Spinal cord (tissue), 10 donors: ENCODE measurements around the gene PPP1R37. TPM values are rescaled to one million over a fixed set of nuclear protein-coding genes. Genes with fewer than 3 reads are reported as not detected.

Experiments
- DNase-seq, 6 donors: peaks; one replicate each; pipeline versions ENCODE4 v3.0.0 to v3.0.0-alpha.2; 2013 to 2015; ENCODE audit warnings: low spot score in 6 of 6, low read depth in 4 of 6
- H3K27ac ChIP-seq: one replicate; pipeline ENCODE4 v1.5.1; 2013; ENCODE audit warnings: low read depth, low read length, control low read depth
- H3K27me3 ChIP-seq: one replicate; pipeline ENCODE4 v1.6.1; 2013; ENCODE audit warnings: low read length; ENCODE audit not compliant: control insufficient read depth, insufficient read depth
- H3K36me3 ChIP-seq: one replicate; pipeline ENCODE4 v1.6.1; 2013; ENCODE audit warnings: low read length; ENCODE audit not compliant: control insufficient read depth, insufficient read depth
- H3K4me1 ChIP-seq: one replicate; pipeline ENCODE4 v1.6.1; 2013; ENCODE audit warnings: low read length; ENCODE audit not compliant: control insufficient read depth, insufficient read depth
- H3K4me3 ChIP-seq: one replicate; pipeline ENCODE4 v1.5.1; 2013; ENCODE audit warnings: low read depth, low read length, control low read depth
- H3K9me3 ChIP-seq: one replicate; pipeline ENCODE4 v1.6.1; 2013; ENCODE audit warnings: low read length; ENCODE audit not compliant: control insufficient read depth, insufficient read depth
- WGBS: methylation state at CpG from one replicate; pipeline ENCODE4 v1.1.5; 2013; ENCODE audit warnings: missing lambda C conversion rate; ENCODE audit not compliant: insufficient coverage; 5-methylcytosine and 5-hydroxymethylcytosine counted together
- polyA plus RNA-seq, 2 donors: library from polyadenylated mRNA; unstranded; fragments of 120-200 nt; gene quantifications; one replicate each; pipeline ENCODE4 v1.2.1, GENCODE V29; 2013; ENCODE audit not compliant: insufficient read length in 2 of 2
- total RNA-seq, 2 donors: library from RNA; depleted of rRNA in 1 of 2; stranded (reverse); fragments of 120-200 nt in 1 of 2; fragments of >200 nt in 1 of 2; gene quantifications; one replicate each; pipeline versions ENCODE4 v1.2.3 to v1.2.4, GENCODE V29; 2013 to 2014
- donor health status: healthy.

The PPP1R37 gene
- total and polyA plus RNA-seq, 4 donors, result 14.4 to 39.6 (median 31.5) TPM

DNA sequence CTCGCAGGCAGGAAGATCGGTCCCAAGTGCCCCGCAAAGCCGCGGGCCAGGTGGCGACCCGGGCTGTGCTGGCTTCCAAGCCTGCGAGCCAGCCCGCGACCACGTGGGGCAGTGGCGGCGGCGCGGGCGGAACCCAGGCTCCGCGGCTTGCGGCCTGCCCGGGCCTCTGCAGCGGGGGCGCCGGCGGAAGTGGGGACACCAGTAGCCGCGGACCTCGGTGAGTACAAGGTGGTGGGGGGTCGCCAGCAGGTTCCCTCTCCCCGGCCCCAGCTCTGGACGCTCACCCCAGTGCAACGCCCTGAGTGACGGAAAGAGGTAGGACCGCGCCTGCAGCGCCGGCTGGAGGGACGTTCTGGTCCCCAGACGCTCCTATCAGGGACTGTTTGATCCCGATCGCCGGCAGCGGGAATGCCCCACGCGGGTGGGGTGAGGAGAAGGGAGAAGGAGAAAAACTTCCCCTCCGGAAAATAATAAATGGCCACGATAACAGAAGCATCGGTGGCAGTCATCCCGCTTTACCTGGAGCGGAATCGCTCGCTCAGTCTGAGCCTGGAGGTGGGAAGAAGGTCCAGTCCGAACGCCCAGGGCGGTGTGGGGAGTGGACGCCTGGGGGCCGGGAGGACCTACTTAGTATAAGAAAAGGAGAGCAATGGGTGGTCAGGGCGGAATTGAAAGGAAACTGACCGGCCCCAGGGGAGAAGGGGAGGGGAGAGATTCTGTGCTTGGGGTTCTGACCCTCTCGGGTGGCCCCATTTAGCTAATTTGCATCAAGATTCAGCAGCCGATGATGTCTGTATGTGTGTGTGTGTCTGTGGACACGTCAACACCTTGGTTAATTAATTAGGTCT, 13.7 kb upstream of the PPP1R37 start, which contains the start of gene GEMIN7:
Gene GEMIN7 (plus strand): TSS at position 198 of the 848 bp plus-strand sequence. CDS start 10,855 bp downstream, outside the sequence.
- peak in 3 of 6 donors; percentile 64 to 89 (median 85) for DNase-seq
- WGBS, result under 1% methylated on average over 55 of the region's 61 CpGs
- H3K4me1 ChIP-seq, result peaks cover 32% of the 10 kb centered on the region
- no peaks in the 10 kb centered on the region for H3K9me3 ChIP-seq
- H3K36me3 ChIP-seq, result peaks cover 25% of the 10 kb centered on the region
- no peak within 1 kb of the TSS for H3K27ac ChIP-seq
- H3K27me3 ChIP-seq, result peaks cover 14% of the 10 kb centered on the region
- H3K4me3 ChIP-seq, result peak within 1 kb of the TSS; percentile 84

DNA sequence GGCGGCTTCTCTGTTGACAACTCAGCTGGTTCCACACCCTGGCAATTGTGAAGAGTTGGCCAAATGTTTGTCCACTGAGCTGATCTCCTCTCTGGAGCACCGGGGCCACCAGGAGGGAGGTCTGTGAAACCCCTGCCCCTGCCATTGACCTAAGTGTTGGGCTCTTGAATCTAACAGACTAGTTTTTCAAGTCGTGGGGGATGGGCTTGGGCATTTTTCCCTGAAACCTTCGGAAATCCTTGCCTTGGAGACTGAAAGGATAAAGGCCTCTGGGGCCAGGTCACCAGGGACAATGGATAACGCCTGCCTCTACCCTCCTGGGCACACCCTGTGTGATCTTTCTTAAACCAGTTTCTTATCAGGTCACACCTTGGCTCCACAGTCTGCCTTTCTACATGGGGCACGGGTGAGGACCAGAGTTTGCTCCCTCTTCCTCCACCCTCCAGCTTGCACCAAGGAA, 13.0 kb upstream of the PPP1R37 start:
- no peak for DNase-seq
- H3K27ac ChIP-seq, result no peak overlapping the region
- 1% methylated on average over 5 of the region's 6 CpGs for WGBS
- peaks cover 29% of the 10 kb centered on the region for H3K4me1 ChIP-seq
- peak overlapping the region; percentile 84 for H3K4me3 ChIP-seq
- H3K27me3 ChIP-seq, result peaks cover 13% of the 10 kb centered on the region
- H3K36me3 ChIP-seq, result peaks cover 32% of the 10 kb centered on the region
- no peaks in the 10 kb centered on the region for H3K9me3 ChIP-seq

DNA sequence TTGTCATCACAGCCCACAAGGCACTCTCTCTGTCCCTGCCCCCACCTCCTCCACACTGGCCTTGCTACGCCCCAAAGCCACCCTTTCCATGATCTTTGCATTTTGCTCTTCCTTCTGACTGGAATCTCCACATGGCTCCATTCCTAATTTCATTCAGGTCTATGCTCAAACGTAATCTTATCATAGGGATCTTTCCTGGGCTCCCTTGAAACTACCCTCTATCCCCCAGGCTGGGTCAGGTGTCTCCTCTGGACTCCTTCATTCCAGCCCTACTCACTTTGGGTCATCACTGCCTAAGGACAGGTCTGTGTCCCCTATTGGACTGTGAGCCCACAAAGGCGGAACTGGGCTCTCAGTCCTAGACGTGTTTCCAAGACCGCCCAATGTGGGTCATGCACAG, 10.8 kb upstream of the PPP1R37 start:
- Histone ChIP-seq H3K4me3 (no peak overlapping the region), H3K27ac (no peak overlapping the region), H3K27me3 (no peaks in the 10 kb centered on the region), H3K9me3 (no peaks in the 10 kb centered on the region), H3K36me3 (peaks cover 40% of the 10 kb centered on the region), H3K4me1 (peaks cover 16% of the 10 kb centered on the region)
- no peak for DNase-seq
- 95% methylated on average over 4 of the region's 5 CpGs for WGBS

DNA sequence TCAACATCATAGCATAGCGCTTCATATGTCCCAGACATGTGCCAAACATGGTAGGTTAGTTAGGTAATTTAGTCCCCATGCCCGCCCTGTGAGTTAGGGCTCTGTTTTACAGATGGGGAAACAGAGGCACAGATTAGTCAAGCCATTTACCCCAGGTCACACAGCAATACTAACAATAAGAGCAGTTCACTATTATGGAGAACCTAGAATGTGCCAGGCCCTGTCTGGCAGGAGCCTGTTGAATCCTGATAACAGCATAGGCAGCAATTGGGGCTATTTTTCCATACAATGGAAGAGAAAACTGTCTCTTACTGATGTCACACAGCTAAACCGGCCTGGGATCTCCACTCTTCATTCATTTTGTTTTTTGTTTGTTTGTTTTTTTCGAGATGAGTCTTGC, 6.5 kb upstream of the PPP1R37 start:
- Histone ChIP-seq H3K4me1 (peaks cover 16% of the 10 kb centered on the region), H3K36me3 (peaks cover 51% of the 10 kb centered on the region), H3K9me3 (no peaks in the 10 kb centered on the region), H3K4me3 (no peak overlapping the region), H3K27ac (no peak overlapping the region), H3K27me3 (no peaks in the 10 kb centered on the region)
- WGBS, result 86% methylated on average over 2 of the region's 4 CpGs
- DNase-seq, result no peak

DNA sequence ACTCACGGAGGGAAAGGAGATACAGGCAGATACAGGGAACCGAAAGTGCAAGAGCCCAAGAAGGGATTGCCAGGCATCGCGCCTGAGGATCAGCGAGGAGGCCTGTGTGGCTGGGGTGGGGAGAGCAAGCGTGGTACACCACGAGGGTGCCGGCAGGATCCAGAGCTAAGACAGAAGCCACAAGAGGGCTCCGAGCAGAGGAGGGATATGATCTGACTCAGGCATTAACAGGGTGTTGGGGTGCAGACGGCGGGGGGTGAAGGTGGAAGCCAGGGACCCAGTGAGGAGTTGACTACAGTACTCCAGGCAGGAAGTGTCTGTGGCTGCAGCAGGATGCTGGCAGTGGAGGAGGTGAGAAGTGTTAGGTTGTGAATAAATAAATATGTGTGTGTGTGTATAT, 5.4 kb upstream of the PPP1R37 start:
- WGBS, result 91% methylated on average over 11 of the region's 11 CpGs
- H3K27ac ChIP-seq, result no peak overlapping the region
- DNase-seq, result no peak
- no peaks in the 10 kb centered on the region for H3K27me3 ChIP-seq
- H3K9me3 ChIP-seq, result no peaks in the 10 kb centered on the region
- peaks cover 22% of the 10 kb centered on the region for H3K4me1 ChIP-seq
- H3K36me3 ChIP-seq, result peaks cover 40% of the 10 kb centered on the region
- no peak overlapping the region for H3K4me3 ChIP-seq

DNA sequence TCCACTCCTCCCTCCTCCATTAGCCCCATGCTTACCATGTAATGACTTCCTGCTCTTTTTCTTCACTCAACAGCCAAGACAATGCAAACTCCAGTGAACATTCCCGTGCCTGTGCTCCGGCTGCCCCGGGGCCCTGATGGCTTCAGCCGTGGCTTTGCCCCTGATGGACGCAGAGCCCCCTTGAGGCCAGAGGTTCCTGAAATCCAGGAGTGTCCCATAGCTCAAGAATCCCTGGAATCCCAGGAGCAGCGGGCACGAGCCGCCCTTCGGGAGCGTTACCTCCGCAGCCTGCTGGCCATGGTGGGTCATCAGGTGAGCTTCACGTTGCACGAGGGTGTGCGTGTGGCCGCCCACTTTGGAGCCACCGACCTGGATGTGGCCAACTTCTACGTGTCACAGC, 2.9 kb upstream of the PPP1R37 start:
- no peaks in the 10 kb centered on the region for H3K9me3 ChIP-seq
- WGBS, result 89% methylated on average over 17 of the region's 17 CpGs
- DNase-seq, result no peak

DNA sequence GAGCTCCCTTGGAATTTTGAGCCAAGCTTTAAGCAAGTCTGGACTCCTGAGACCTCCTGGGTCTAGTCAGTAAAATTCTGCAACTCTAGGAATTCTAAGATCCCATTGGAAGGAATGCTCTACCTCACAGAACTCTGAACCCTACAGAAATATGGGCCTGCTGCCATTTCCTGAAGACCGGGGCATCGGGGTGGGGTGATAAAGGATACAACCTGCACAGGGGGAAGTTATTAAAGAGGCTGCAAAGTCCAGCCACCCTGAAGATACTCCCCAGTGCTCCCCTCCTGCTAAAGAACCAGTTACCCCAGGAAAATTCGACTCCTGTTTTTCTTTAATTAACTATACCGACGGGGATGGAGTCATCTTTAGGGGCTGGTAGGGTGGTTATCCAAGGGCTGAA, 2.4 kb upstream of the PPP1R37 start:
- peak overlapping the region; percentile 88 for H3K4me3 ChIP-seq
- no CpG with 5 or more reads among the region's 5 CpGs for WGBS

More for the DNA sequence above, 2.9 kb upstream of the PPP1R37 start:
- H3K36me3 ChIP-seq, result peaks cover 30% of the 10 kb centered on the region
- H3K4me1 ChIP-seq, result peaks cover 38% of the 10 kb centered on the region
- no peak overlapping the region for H3K4me3 ChIP-seq
- H3K27me3 ChIP-seq, result no peaks in the 10 kb centered on the region
- no peak overlapping the region for H3K27ac ChIP-seq

DNA sequence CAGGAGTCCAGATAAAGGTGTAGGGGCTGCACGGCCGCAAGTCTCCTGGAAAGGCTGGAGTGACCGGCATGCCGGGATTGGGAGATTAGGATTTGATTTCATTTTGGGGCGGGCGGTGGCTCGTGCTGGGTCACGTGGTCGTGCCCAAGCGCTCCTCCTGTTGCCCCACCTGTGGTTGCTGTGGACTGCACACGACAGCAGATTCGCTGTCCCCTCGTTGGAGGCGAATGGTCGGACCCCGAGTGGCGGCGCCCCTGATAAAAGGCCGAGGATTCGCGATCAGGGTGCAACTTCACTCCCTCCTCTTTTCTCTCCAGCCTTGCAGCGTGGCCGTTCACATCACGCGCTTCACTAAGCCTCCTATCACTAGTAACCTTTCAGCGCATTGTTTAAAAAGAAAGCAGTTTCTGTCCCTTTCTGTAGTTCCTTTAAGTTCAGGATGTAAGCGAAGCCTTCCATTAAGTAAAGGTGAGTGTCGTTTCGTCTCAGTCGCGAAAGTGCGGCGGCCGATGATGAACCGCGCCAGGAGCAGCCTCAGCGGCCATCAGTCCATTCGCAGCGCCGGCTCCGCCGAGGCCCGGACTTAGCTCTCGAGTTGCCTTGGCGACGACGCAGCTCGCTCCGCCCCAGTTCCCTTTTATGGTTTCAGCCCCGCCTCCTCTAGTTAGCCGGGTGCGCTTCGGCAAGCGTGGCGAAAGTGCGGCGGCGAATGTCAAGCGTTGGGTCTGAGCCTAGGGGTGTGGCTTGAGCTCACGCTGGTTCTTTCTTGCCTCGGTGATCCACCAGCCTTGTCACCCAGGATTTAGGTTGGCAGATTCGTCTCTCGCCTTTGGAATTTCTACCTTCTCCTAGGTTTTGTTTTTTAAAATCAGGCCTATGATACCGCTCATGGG, 1.7 kb upstream of the PPP1R37 start:
- H3K36me3 ChIP-seq, result peaks cover 39% of the 10 kb centered on the region
- WGBS, result 1% methylated on average over 58 of the region's 64 CpGs
- peaks cover 49% of the 10 kb centered on the region for H3K4me1 ChIP-seq
- no peaks in the 10 kb centered on the region for H3K9me3 ChIP-seq
- peak; percentile 98 to 100 (median 99) for DNase-seq
- H3K4me3 ChIP-seq, result peak overlapping the region; percentile 88
- H3K27ac ChIP-seq, result peak overlapping the region; percentile 97
- H3K27me3 ChIP-seq, result no peaks in the 10 kb centered on the region

More for the DNA sequence above, 2.4 kb upstream of the PPP1R37 start:
- H3K27ac ChIP-seq, result peak overlapping the region; percentile 97
- H3K27me3 ChIP-seq, result no peaks in the 10 kb centered on the region
- no peaks in the 10 kb centered on the region for H3K9me3 ChIP-seq
- H3K36me3 ChIP-seq, result peaks cover 35% of the 10 kb centered on the region
- peaks cover 43% of the 10 kb centered on the region for H3K4me1 ChIP-seq
- no peak for DNase-seq

DNA sequence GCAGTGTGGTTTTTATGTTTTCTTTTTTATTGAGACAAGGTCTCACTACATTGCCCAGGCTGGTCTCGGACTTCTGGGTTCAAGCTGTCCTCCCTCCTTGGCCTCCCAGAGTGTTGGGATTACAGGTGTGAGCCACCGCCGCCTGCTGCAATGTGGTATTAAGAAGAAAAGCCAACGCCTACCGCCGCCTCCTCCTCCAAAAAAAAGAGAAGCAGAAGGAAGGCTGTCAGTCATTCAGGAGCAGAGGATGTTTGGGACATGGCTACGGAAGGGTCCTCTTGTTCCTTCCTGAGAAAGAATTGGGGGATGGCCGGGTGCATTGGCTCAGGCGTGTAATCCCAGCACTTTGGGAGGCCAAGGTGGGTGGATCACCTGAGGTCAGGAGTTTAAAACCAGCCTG, 1.2 kb downstream of the PPP1R37 start:
- no peak for DNase-seq
- 97% methylated on average over 3 of the region's 9 CpGs for WGBS
- no peaks in the 10 kb centered on the region for H3K27me3 ChIP-seq
- no peaks in the 10 kb centered on the region for H3K9me3 ChIP-seq
- H3K4me3 ChIP-seq, result no peak overlapping the region
- H3K27ac ChIP-seq, result no peak overlapping the region
- peaks cover 77% of the 10 kb centered on the region for H3K4me1 ChIP-seq
- peaks cover 38% of the 10 kb centered on the region for H3K36me3 ChIP-seq
